SK-N-SH (cell line): Measurements from ENCODE around the gene MTERF4. TPM values are rescaled to one million over a fixed set of nuclear protein-coding genes. Genes with fewer than 3 reads are reported as not detected.

ENCODE experiments used
- CTCF ChIA-PET: fragments of 300-600, 350-600 bp; formaldehyde crosslinking; extraction: SDS; loops from one replicate; lab custom pipeline; 2021; lab: Yijun Ruan, JAX
- POLR2A ChIA-PET: fragments of 350-600 bp; sonication (Branson Sonifier 250); formaldehyde crosslinking; extraction: SDS; loops from one replicate; lab custom pipeline; 2020; ENCODE audit warnings: antibody characterized with exemption, inconsistent platforms; lab: Yijun Ruan, JAX
- DNase-seq: peaks from one replicate; pipeline ENCODE4 v3.0.0; 2012
- H2AFZ ChIP-seq: fragments of 200-600 bp; sonication (generic); 2 replicates; pipeline ENCODE4 v1.8.1; 2016; ENCODE audit warnings: antibody characterized with exemption, mild to moderate bottlenecking, low read depth
- H3F3A ChIP-seq: fragments of 200-600 bp; sonication (generic); replicated peaks from 2 replicates; pipeline ENCODE3; 2016; ENCODE audit warnings: antibody characterized with exemption, mild to moderate bottlenecking; ENCODE audit not compliant: insufficient read depth
- H3K27ac ChIP-seq, 2 experiments: fragments of 200-500 bp in 1 of 2; fragments of 200-600 bp in 1 of 2; sonication (Bioruptor generic) in 1 of 2; sonication (generic), shearing (Covaris generic) in 1 of 2; 2 replicates each; pipeline versions ENCODE4 v1.5.1 to v1.6.1; 2014 to 2016; ENCODE audit warnings: low read depth in 2 of 2, inconsistent platforms in 1 of 2, low read length in 1 of 2, mild to moderate bottlenecking in 1 of 2, mixed read lengths in 1 of 2
- H3K27me3 ChIP-seq: fragments of 200-600 bp; sonication (generic), shearing (Covaris generic); 2 replicates; pipeline ENCODE4 v1.6.1; 2016; ENCODE audit warnings: mixed run types; ENCODE audit not compliant: insufficient read depth
- H3K36me3 ChIP-seq, 2 experiments: fragments of 200-500 bp in 1 of 2; fragments of 200-600 bp in 1 of 2; sonication (Bioruptor generic) in 1 of 2; sonication (generic) in 1 of 2; replicated peaks in 1 of 2; 2 replicates each; pipeline versions ENCODE3 to v1.5.1; 2014 to 2016; ENCODE audit warnings: low read length in 1 of 2, mild to moderate bottlenecking in 1 of 2; ENCODE audit not compliant: insufficient read depth in 2 of 2, control insufficient read depth in 1 of 2
- H3K4me1 ChIP-seq, 2 experiments: fragments of 200-500 bp in 1 of 2; fragments of 200-600 bp in 1 of 2; sonication (Bioruptor generic) in 1 of 2; sonication (generic), shearing (Covaris generic) in 1 of 2; 2 replicates each; pipeline versions ENCODE4 v1.5.1 to v1.6.1; 2014 to 2016; ENCODE audit warnings: low read depth in 1 of 2, low read length in 1 of 2, mixed run types in 1 of 2; ENCODE audit not compliant: insufficient read depth in 2 of 2, control insufficient read depth in 1 of 2
- H3K4me2 ChIP-seq: fragments of 200-600 bp; sonication (generic), shearing (Covaris generic); 2 replicates; pipeline ENCODE4 v1.6.1; 2017; ENCODE audit warnings: mixed run types
- H3K4me3 ChIP-seq, 2 experiments: fragments of 200-500 bp in 1 of 2; fragments of 200-600 bp in 1 of 2; sonication (Bioruptor generic) in 1 of 2; sonication (generic), shearing (Covaris generic) in 1 of 2; 2 replicates each; pipeline versions ENCODE4 v1.5.1 to v1.8.1; 2014 to 2016; ENCODE audit warnings: low read depth in 2 of 2, inconsistent platforms in 1 of 2, low read length in 1 of 2, mild to moderate bottlenecking in 1 of 2, mixed read lengths in 1 of 2, moderate library complexity in 1 of 2
- H3K79me2 ChIP-seq: fragments of 200-600 bp; sonication (generic); 2 replicates; pipeline ENCODE4 v1.8.1; 2017; ENCODE audit warnings: mild to moderate bottlenecking; ENCODE audit not compliant: insufficient read depth
- H3K9ac ChIP-seq: fragments of 200-600 bp; sonication (generic); 2 replicates; pipeline ENCODE4 v1.6.1; 2017; ENCODE audit warnings: mixed run types
- H3K9me2 ChIP-seq: fragments of 200-600 bp; sonication (generic); 2 replicates; pipeline ENCODE4 v1.6.1; 2017; ENCODE audit warnings: mixed run types
- H3K9me3 ChIP-seq: fragments of 200-600 bp; sonication (generic); 2 replicates; pipeline ENCODE4 v1.6.1; 2017; ENCODE audit warnings: mixed run types, mild to moderate bottlenecking, moderate library complexity
- H4K20me1 ChIP-seq: fragments of 200-600 bp; sonication (generic); 2 replicates; pipeline ENCODE4 v1.6.1; 2017; ENCODE audit warnings: mild to moderate bottlenecking, mixed run types; ENCODE audit not compliant: insufficient read depth
- CHD2 ChIP-seq: fragments of 150-350 bp; IDR thresholded peaks from 2 replicates; pipeline ENCODE4 v1.6.1; 2018; ENCODE audit warnings: low read length; ENCODE audit not compliant: partially characterized antibody
- EZH2phosphoT487 ChIP-seq: fragments of 200-600 bp; sonication (generic); IDR thresholded peaks from 2 replicates; pipeline ENCODE4 v1.6.1; 2017; ENCODE audit warnings: low read depth, mixed run types, mild to moderate bottlenecking, antibody characterized with exemption, moderate library complexity, borderline replicate concordance
- GATA2 ChIP-seq: sonication (generic); formaldehyde crosslinking; IDR thresholded peaks from 2 replicates; pipeline ENCODE4 v1.5.0; 2020; ENCODE audit warnings: mild to moderate bottlenecking, missing genetic modification reagents
- JUND ChIP-seq: IDR thresholded peaks from 2 replicates; pipeline ENCODE4 v1.4.0; 2012
- MEF2A ChIP-seq: IDR thresholded peaks from 2 replicates; pipeline ENCODE4 v1.4.0; 2012; ENCODE audit warnings: low read depth, borderline replicate concordance
- POLR2AphosphoS5 ChIP-seq: IDR thresholded peaks from 2 replicates; pipeline ENCODE4 v1.6.1; 2012; ENCODE audit warnings: low read depth, low read length
- RCOR1 ChIP-seq: fragments of 150-350 bp; IDR thresholded peaks from 2 replicates; pipeline ENCODE4 v1.6.1; 2017; ENCODE audit warnings: antibody characterized with exemption, low read length
- REST ChIP-seq: IDR thresholded peaks from 2 replicates; pipeline ENCODE4 v1.6.1; 2012; ENCODE audit warnings: mild to moderate bottlenecking, low read depth, low read length, moderate library complexity
- RXRA ChIP-seq: IDR thresholded peaks from 2 replicates; pipeline ENCODE4 v1.4.0; 2012; ENCODE audit warnings: low read depth, mild to moderate bottlenecking, borderline replicate concordance
- TCF12 ChIP-seq: IDR thresholded peaks from 2 replicates; pipeline ENCODE4 v1.4.0; 2012
- USF2 ChIP-seq: fragments of 150-350 bp; IDR thresholded peaks from 2 replicates; pipeline ENCODE4 v1.6.1; 2017; ENCODE audit warnings: antibody characterized with exemption, low read length, low read depth, borderline replicate concordance
- ZBTB33 ChIP-seq: IDR thresholded peaks from 2 replicates; pipeline ENCODE4 v1.4.0; 2012; ENCODE audit warnings: low read depth, borderline replicate concordance
- WGBS: methylation state at CpG from one replicate; pipeline ENCODE4 v1.1.6; 2017; ENCODE audit warnings: low lambda C conversion rate; 5-methylcytosine and 5-hydroxymethylcytosine counted together
- polyA plus RNA-seq, 3 experiments: library from polyadenylated mRNA; depleted of rRNA; stranded (reverse); fragments of >200 nt; gene quantifications; 2 replicates each; pipeline ENCODE4 v1.2.3, GENCODE V29; 2012

Gene MTERF4
- polyA plus RNA-seq, 1 of the 3 experiments (the other 2 are of a cell fraction): 31.0 TPM

GRCh38 chr2:241148239-241148638 lies 46.2 kb upstream of the MTERF4 start (continued):
- TF ChIP-seq JUND (no peak), CHD2 (no peak), MEF2A (no peak), TCF12 (no peak), POLR2AphosphoS5 (no peak), USF2 (no peak), REST (no peak)

- peaks cover 5% of the 10 kb centered on the region for H3F3A ChIP-seq
- no peak overlapping the region for H3K4me2 ChIP-seq
- peaks cover 6 to 18% of the 10 kb centered on the region in 2 experiments; a peak in 3 of 4 replicates for H3K4me1 ChIP-seq
- WGBS: 96% methylated on average over 3 of the region's 3 CpGs
- no peak for TF ChIP-seq RXRA
- no peak for TF ChIP-seq CHD2
- TF ChIP-seq GATA2 (CRISPR knock-in tag): no peak
- no peak for TF ChIP-seq ZBTB33
- TF ChIP-seq EZH2phosphoT487: no peak
- no peak for TF ChIP-seq RCOR1
- TF ChIP-seq, all 33 proteins: peak for 0
- DNase-seq: no peak
- Histone ChIP-seq H3K9ac (no peak overlapping the region), H3K4me3 (no peak overlapping the region), H3K9me2 (no peaks in the 10 kb centered on the region), H4K20me1 (no peaks in the 10 kb centered on the region), H3K36me3 (no peaks in the 10 kb centered on the region), H3K27me3 (no peaks in the 10 kb centered on the region), H3K9me3 (no peaks in the 10 kb centered on the region), H3K27ac (no peak overlapping the region), H2AFZ (no peak overlapping the region), H3K79me2 (peaks cover 28% of the 10 kb centered on the region)
- ChIA-PET CTCF (interaction anchor here (0.7 to 1.7 kb wide), 2 partner anchors 296 to 553 kb away, joined by 3 to 4 read pairs; no protein-coding TSS in a partner anchor), POLR2A (no interaction called here)
These were observed 45.2 kb upstream of the MTERF4 start for GRCh38 chr2:241147336-241147735.
